GM12878 (cell line): Measurements from ENCODE around the gene APOBEC2. TPM values are rescaled to one million over a fixed set of nuclear protein-coding genes. Genes with fewer than 3 reads are reported as not detected.

ENCODE experiments used
- ATAC-seq: fragments of 200-7000 bp; cut with Tn5 transposase; 3 replicates; pipeline ENCODE4 v1.9.1; 2020; ENCODE audit warnings: mild to moderate bottlenecking, moderate library complexity
- BruUV-seq: library from RNA; stranded (reverse); fragments of 400-500 nt; replicated peaks from 2 replicates; lab custom pipeline; 2021; lab: Mats Ljungman, UMichigan
- CTCF ChIA-PET: fragments of 300-600 bp; sonication (Branson Sonifier 250); formaldehyde crosslinking; extraction: SDS; loops from one replicate; lab custom pipeline; 2021; ENCODE audit warnings: inconsistent platforms; lab: Yijun Ruan, JAX
- POLR2A ChIA-PET: fragments of 350-600 bp; formaldehyde crosslinking; extraction: SDS; loops from one replicate; lab custom pipeline; 2021; ENCODE audit warnings: inconsistent platforms; lab: Charles Lee
- RAD21 ChIA-PET: fragments of 300-600 bp; sonication (Branson Sonifier 250); formaldehyde crosslinking; loops from one replicate; lab custom pipeline; 2023; ENCODE audit warnings: antibody characterized with exemption; ENCODE audit not compliant: unreplicated experiment; lab: Charles Lee
- SMC1A ChIA-PET: fragments of 300-600 bp; sonication (Branson Sonifier 250); formaldehyde crosslinking; loops from one replicate; lab custom pipeline; 2023; ENCODE audit not compliant: unreplicated experiment, uncharacterized antibody; lab: Charles Lee
- DNase-seq: peaks from one replicate; pipeline ENCODE4 v3.0.0-alpha.2; 2011; ENCODE audit warnings: low read depth, low spot score
- FAIRE-seq: peaks from 3 replicates; lab custom pipeline; 2011; peaks lifted over from hg19 to GRCh38; lab: Jason Lieb, UNC
- H2AFZ ChIP-seq: 2 replicates; pipeline ENCODE4 v1.6.0; 2011; ENCODE audit warnings: low read depth, low read length, control low read depth; ENCODE audit not compliant: control insufficient read depth
- H3K27ac ChIP-seq: 2 replicates; pipeline ENCODE4 v1.5.1; 2011; ENCODE audit warnings: control low read depth; ENCODE audit not compliant: control insufficient read depth, insufficient read depth
- H3K27me3 ChIP-seq, 2 experiments: replicated peaks in 1 of 2; 2 replicates each; pipeline versions ENCODE4 v1.6.0 to v1.6.1; 2011; ENCODE audit warnings: low read length in 1 of 2; ENCODE audit not compliant: control insufficient read depth in 2 of 2, insufficient read depth in 2 of 2
- H3K36me3 ChIP-seq, 2 experiments: 2 replicates each; pipeline ENCODE4 v1.5.1; 2011; ENCODE audit warnings: low read length in 1 of 2; ENCODE audit not compliant: control insufficient read depth in 2 of 2, insufficient read depth in 2 of 2
- H3K4me1 ChIP-seq: 2 replicates; pipeline ENCODE4 v1.6.1; 2011; ENCODE audit warnings: mild to moderate bottlenecking, low read length, moderate library complexity, mixed read lengths; ENCODE audit not compliant: control insufficient read depth, insufficient read depth
- H3K4me2 ChIP-seq: 2 replicates; pipeline ENCODE4 v1.6.0; 2011; ENCODE audit warnings: control low read depth; ENCODE audit not compliant: control insufficient read depth, insufficient read depth
- H3K4me3 ChIP-seq: fragments of 200-600 bp; sonication (generic); 2 replicates; pipeline ENCODE4 v1.5.1; 2016
- H3K79me2 ChIP-seq: 2 replicates; pipeline ENCODE4 v1.6.0; 2011; ENCODE audit warnings: low read length; ENCODE audit not compliant: control insufficient read depth, insufficient read depth
- H3K9ac ChIP-seq: 2 replicates; pipeline ENCODE4 v1.8.0; 2011; ENCODE audit warnings: low read length, control low read depth, mixed read lengths; ENCODE audit not compliant: control insufficient read depth, insufficient read depth
- H3K9me3 ChIP-seq: replicated peaks from 3 replicates; pipeline ENCODE4 v1.5.1; 2011; ENCODE audit warnings: mild to moderate bottlenecking, low read length; ENCODE audit not compliant: control insufficient read depth, insufficient read depth
- H4K20me1 ChIP-seq: 2 replicates; pipeline ENCODE4 v1.6.0; 2011; ENCODE audit not compliant: control insufficient read depth, insufficient read depth
- BCL11A ChIP-seq: IDR thresholded peaks from 2 replicates; pipeline ENCODE4 v1.6.1; 2011; ENCODE audit warnings: low read depth, low read length
- DPF2 ChIP-seq: fragments of 450-650 bp; IDR thresholded peaks from 2 replicates; pipeline ENCODE4 v1.6.1; 2017; ENCODE audit warnings: mild to moderate bottlenecking
- E2F8 ChIP-seq: fragments of 450-650 bp; IDR thresholded peaks from 2 replicates; pipeline ENCODE4 v1.6.1; 2018; ENCODE audit warnings: mild to moderate bottlenecking, low read depth, moderate library complexity; ENCODE audit not compliant: partially characterized antibody
- HDAC2 ChIP-seq: fragments of 200-600 bp; sonication (generic); IDR thresholded peaks from 2 replicates; pipeline ENCODE4 v1.6.1; 2017
- MEF2A ChIP-seq: IDR thresholded peaks from 2 replicates; pipeline ENCODE4 v1.6.1; 2011; ENCODE audit warnings: low read depth, mild to moderate bottlenecking, low read length, moderate library complexity; ENCODE audit not compliant: insufficient read depth
- NFXL1 ChIP-seq: fragments of 450-650 bp; IDR thresholded peaks from 2 replicates; pipeline ENCODE4 v1.6.1; 2017; ENCODE audit warnings: antibody characterized with exemption, mild to moderate bottlenecking, borderline replicate concordance
- SMARCA5 ChIP-seq: fragments of 450-650 bp; IDR thresholded peaks from 2 replicates; pipeline ENCODE4 v1.6.1; 2017; ENCODE audit warnings: mild to moderate bottlenecking
- SMC3 ChIP-seq: IDR thresholded peaks from 2 replicates; pipeline ENCODE4 v1.6.1; 2011; ENCODE audit warnings: low read length, improper control_type of control experiment, borderline replicate concordance
- ZNF622 ChIP-seq: fragments of 450-650 bp; IDR thresholded peaks from 2 replicates; pipeline ENCODE4 v1.6.1; 2017; ENCODE audit warnings: mild to moderate bottlenecking, inconsistent platforms
- WGBS: methylation state at CpG from one replicate; pipeline ENCODE4 v1.1.6; 2016; ENCODE audit warnings: low lambda C conversion rate; ENCODE audit not compliant: insufficient replicate concordance, insufficient coverage; ENCODE audit errors: missing lambda C conversion rate; 5-methylcytosine and 5-hydroxymethylcytosine counted together
- in situ Hi-C: fragments of 300-500 bp; cut with MboI; formaldehyde crosslinking; loops from 9 replicates; pipeline ENCODE4 v1.14.3; 2018; ENCODE audit warnings: mixed read lengths
- intact Hi-C: fragments of 100-400 bp; cut with micrococcal nuclease; formaldehyde crosslinking; loops from one replicate; pipeline ENCODE4 v1.14.2; 2022; ENCODE audit not compliant: unreplicated experiment
- polyA plus RNA-seq, 11 experiments: library from polyadenylated mRNA; depleted of rRNA in 4 of 11; unstranded in 6 of 11; stranded (reverse) in 5 of 11; fragments of >200 nt; fragmentation: Nextera tagmentation in 4 of 11; fragmentation: Illumina TruSeq in 1 of 11; extraction: Ambion mirVana in 4 of 11; extraction: Trizol in 1 of 11; gene quantifications; 1 replicate in 1 of 11; 2 replicates in 10 of 11; pipeline versions ENCODE4 v1.2.1 to v1.2.3, GENCODE V29; 2011 to 2016; ENCODE audit warnings: inconsistent platforms in 2 of 11, missing spikeins in 2 of 11, low read depth in 1 of 11
- total RNA-seq, 4 experiments: library from RNA; depleted of rRNA in 3 of 4; stranded (reverse); fragments of >200 nt in 3 of 4; fragmentation: Illumina TruSeq in 1 of 4; extraction: Trizol in 1 of 4; gene quantifications; 2 replicates each; pipeline versions ENCODE4 v1.2.1 to v1.2.3, GENCODE V29; 2013 to 2021
- TF ChIP-seq, protein P1 (sequence below): fragments of 450-650 bp; IDR thresholded peaks from 2 replicates; pipeline ENCODE4 v1.6.1; 2014; ENCODE audit warnings: mild to moderate bottlenecking
- TF ChIP-seq, protein P2 (sequence below), 3 experiments: IDR thresholded peaks in 2 of 3; conservative IDR thresholded peaks in 1 of 3; 2 replicates each; pipeline ENCODE4 v1.5.1; 2011; ENCODE audit warnings: low read depth in 3 of 3, low read length in 3 of 3, mild to moderate bottlenecking in 3 of 3, control low read depth in 2 of 3, moderate library complexity in 2 of 3, inconsistent platforms in 1 of 3, mixed read lengths in 1 of 3; ENCODE audit not compliant: control insufficient read depth in 2 of 3, insufficient read depth in 1 of 3; ENCODE audit errors: extremely low read depth in 1 of 3

APOBEC2 gene
- total and polyA plus RNA-seq, 10 of the 15 experiments (the other 5 are each of a cell fraction or from before 2014, with no cell fraction given) = 0.11 to 1.4 (median 0.87) TPM; not detected in 6

DNA sequence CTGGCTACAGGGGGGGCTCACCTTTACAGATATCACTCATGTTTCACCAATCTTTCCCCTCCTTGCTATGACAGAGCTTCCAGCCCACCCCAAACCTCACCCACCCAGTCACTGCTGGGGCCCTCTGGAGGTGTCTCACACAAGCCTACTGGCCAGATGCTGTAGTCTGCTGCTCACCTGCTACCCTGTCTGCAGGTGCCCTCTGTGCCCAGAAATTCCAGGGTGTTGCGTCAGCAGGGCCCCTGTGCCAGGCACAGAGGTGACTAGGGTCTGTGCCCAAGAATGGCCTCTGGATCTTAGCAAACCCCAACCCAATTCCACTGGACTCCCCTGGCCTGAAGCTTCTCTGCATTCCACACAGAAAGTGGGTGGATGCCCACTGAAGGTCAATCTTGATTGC, 35.3 kb upstream of the APOBEC2 start (continued):
- TF ChIP-seq, protein P1, sequence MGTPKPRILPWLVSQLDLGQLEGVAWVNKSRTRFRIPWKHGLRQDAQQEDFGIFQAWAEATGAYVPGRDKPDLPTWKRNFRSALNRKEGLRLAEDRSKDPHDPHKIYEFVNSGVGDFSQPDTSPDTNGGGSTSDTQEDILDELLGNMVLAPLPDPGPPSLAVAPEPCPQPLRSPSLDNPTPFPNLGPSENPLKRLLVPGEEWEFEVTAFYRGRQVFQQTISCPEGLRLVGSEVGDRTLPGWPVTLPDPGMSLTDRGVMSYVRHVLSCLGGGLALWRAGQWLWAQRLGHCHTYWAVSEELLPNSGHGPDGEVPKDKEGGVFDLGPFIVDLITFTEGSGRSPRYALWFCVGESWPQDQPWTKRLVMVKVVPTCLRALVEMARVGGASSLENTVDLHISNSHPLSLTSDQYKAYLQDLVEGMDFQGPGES = no peak
- no peak for TF ChIP-seq SMC3
- no peak for TF ChIP-seq HDAC2

- no peaks in the 10 kb centered on the region for H3K79me2 ChIP-seq
- ChIA-PET POLR2A (no interaction called here), SMC1A (no interaction called here), CTCF (interaction anchor here (2.2 kb wide), 1 partner anchor 18 kb away, joined by 10 read pairs; the partner anchor contains the start of gene UNC5CL), RAD21 (no interaction called here)
- BruUV-seq = no TSS peak
- H2AFZ ChIP-seq = no peak overlapping the region
- no peaks in the 10 kb centered on the region for H3K27me3 ChIP-seq
- H3K36me3 ChIP-seq = no peaks in the 10 kb centered on the region
- ATAC-seq = no peak
- in situ Hi-C loops = no loop called here
- H4K20me1 ChIP-seq = no peaks in the 10 kb centered on the region; the same call in 1 of the 2 replicates
- intact Hi-C loops = no loop called here
- H3K4me1 ChIP-seq = no peaks in the 10 kb centered on the region
- DNase-seq = no peak
- H3K9me3 ChIP-seq = no peaks in the 10 kb centered on the region
- TF ChIP-seq SMARCA5 (no peak), BCL11A (no peak), DPF2 (no peak), E2F8 (no peak), ZNF622 (no peak), MEF2A (no peak), NFXL1 (no peak)
- TF ChIP-seq, protein P2, sequence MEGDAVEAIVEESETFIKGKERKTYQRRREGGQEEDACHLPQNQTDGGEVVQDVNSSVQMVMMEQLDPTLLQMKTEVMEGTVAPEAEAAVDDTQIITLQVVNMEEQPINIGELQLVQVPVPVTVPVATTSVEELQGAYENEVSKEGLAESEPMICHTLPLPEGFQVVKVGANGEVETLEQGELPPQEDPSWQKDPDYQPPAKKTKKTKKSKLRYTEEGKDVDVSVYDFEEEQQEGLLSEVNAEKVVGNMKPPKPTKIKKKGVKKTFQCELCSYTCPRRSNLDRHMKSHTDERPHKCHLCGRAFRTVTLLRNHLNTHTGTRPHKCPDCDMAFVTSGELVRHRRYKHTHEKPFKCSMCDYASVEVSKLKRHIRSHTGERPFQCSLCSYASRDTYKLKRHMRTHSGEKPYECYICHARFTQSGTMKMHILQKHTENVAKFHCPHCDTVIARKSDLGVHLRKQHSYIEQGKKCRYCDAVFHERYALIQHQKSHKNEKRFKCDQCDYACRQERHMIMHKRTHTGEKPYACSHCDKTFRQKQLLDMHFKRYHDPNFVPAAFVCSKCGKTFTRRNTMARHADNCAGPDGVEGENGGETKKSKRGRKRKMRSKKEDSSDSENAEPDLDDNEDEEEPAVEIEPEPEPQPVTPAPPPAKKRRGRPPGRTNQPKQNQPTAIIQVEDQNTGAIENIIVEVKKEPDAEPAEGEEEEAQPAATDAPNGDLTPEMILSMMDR (IDR thresholded peaks at IDR 0.05 in 2 of 3, conservative IDR thresholded peaks at IDR 0.05 in 1 of 3; ENCODE audit: control insufficient read depth in 2 of 3, extremely low read depth in 1 of 3, insufficient read depth in 1 of 3, low read depth in 3 of 3, low read length in 3 of 3) = 0 out of 6 replicates have a peak, but pooled peaks of 1 of the 3 experiments have one; percentile 0
- no peak overlapping the region for H3K4me2 ChIP-seq
- no peak for FAIRE-seq
- no peak overlapping the region for H3K4me3 ChIP-seq
- no peak overlapping the region for H3K9ac ChIP-seq
- no peak overlapping the region for H3K27ac ChIP-seq
- WGBS = 76% methylated on average over 3 of the region's 3 CpGs
Observed at GRCh38 chr6:41021832-41022231, 31.2 kb upstream of the APOBEC2 start.
